Osteoblast (primary cell): Measurements from ENCODE around the gene NOPCHAP1. TPM values are rescaled to one million over a fixed set of nuclear protein-coding genes. Genes with fewer than 3 reads are reported as not detected.

Experiments used
- DNase-seq: peaks from one replicate; pipeline ENCODE4 v3.0.0; 2011; ENCODE audit warnings: low spot score, mixed read lengths; ENCODE audit not compliant: insufficient read length; ENCODE audit errors: missing footprints
- H2AFZ ChIP-seq: 2 replicates; pipeline ENCODE4 v1.6.0; 2011; ENCODE audit warnings: mild to moderate bottlenecking, low read length
- H3K27ac ChIP-seq: 2 replicates; pipeline ENCODE4 v1.5.1; 2011; ENCODE audit warnings: mild to moderate bottlenecking, low read depth, low read length, moderate library complexity
- H3K27me3 ChIP-seq: 2 replicates; pipeline ENCODE4 v1.6.0; 2012; ENCODE audit warnings: mild to moderate bottlenecking, control low read depth, inconsistent platforms, low read length, moderate library complexity; ENCODE audit not compliant: insufficient read depth
- H3K36me3 ChIP-seq: 2 replicates; pipeline ENCODE4 v1.5.1; 2011; ENCODE audit warnings: mild to moderate bottlenecking, low read length, control low read depth, moderate library complexity; ENCODE audit not compliant: insufficient read depth
- H3K4me1 ChIP-seq: 2 replicates; pipeline ENCODE4 v1.5.1; 2011; ENCODE audit warnings: mild to moderate bottlenecking, low read length, control low read depth, moderate library complexity; ENCODE audit not compliant: insufficient read depth
- H3K4me2 ChIP-seq: 2 replicates; pipeline ENCODE4 v1.6.0; 2011; ENCODE audit warnings: mild to moderate bottlenecking, low read length; ENCODE audit not compliant: insufficient read depth
- H3K4me3 ChIP-seq: fragments of 200-600 bp; sonication (generic); 3 replicates; pipeline ENCODE4 v1.5.1; 2012; ENCODE audit warnings: mild to moderate bottlenecking, low read length, inconsistent platforms; ENCODE audit not compliant: insufficient read depth
- H3K79me2 ChIP-seq: 2 replicates; pipeline ENCODE4 v1.6.0; 2012; ENCODE audit warnings: mild to moderate bottlenecking, low read length, control low read depth, inconsistent platforms; ENCODE audit not compliant: insufficient read depth
- H3K9me3 ChIP-seq: 2 replicates; pipeline ENCODE4 v1.5.1; 2011; ENCODE audit warnings: low read depth, low read length, control low read depth
- H4K20me1 ChIP-seq: 2 replicates; pipeline ENCODE4 v1.6.0; 2012; ENCODE audit warnings: mild to moderate bottlenecking, low read length, control low read depth; ENCODE audit not compliant: insufficient read depth
- total RNA-seq: library from RNA; depleted of rRNA; stranded (reverse); fragments of >200 nt; gene quantifications from 2 replicates; pipeline ENCODE4 v1.2.3, GENCODE V29; 2012
- TF ChIP-seq, protein P1 (sequence below): IDR thresholded peaks from 2 replicates; pipeline ENCODE4 v1.5.1; 2011; ENCODE audit warnings: mild to moderate bottlenecking, low read depth, low read length, moderate library complexity; ENCODE audit errors: extremely low read depth

NOPCHAP1 gene
- total RNA-seq, 1 donor: 4.3 TPM

DNA sequence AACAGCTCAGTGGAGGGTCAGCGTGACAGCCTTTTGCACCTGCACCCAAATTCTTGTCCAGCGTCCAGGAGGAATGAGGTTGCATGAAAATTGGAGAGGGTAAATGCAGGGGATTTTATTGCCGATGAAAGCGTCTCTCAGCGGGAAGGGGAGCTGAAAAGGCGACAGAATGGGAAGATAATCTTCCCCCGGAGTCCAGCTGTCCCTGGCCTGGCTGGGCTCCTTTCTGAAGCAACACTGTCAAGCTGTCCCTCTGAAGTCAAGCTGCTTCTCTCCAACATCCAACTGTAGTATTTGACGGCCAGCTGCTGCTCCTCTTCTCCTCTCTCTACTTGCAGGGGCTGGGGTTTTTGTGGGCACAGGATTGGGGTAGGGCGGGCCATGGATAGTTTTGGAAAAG is 32.7 kb downstream of the NOPCHAP1 start:
- Histone ChIP-seq H2AFZ (no peak overlapping the region), H3K4me2 (no peak overlapping the region), H3K9me3 (no peaks in the 10 kb centered on the region), H3K4me1 (no peaks in the 10 kb centered on the region), H3K36me3 (peaks cover 24% of the 10 kb centered on the region), H3K27me3 (no peaks in the 10 kb centered on the region), H3K4me3 (no peak overlapping the region), H3K79me2 (no peaks in the 10 kb centered on the region), H3K27ac (no peak overlapping the region), H4K20me1 (no peaks in the 10 kb centered on the region)
- DNase-seq: no peak
- TF ChIP-seq, protein P1, sequence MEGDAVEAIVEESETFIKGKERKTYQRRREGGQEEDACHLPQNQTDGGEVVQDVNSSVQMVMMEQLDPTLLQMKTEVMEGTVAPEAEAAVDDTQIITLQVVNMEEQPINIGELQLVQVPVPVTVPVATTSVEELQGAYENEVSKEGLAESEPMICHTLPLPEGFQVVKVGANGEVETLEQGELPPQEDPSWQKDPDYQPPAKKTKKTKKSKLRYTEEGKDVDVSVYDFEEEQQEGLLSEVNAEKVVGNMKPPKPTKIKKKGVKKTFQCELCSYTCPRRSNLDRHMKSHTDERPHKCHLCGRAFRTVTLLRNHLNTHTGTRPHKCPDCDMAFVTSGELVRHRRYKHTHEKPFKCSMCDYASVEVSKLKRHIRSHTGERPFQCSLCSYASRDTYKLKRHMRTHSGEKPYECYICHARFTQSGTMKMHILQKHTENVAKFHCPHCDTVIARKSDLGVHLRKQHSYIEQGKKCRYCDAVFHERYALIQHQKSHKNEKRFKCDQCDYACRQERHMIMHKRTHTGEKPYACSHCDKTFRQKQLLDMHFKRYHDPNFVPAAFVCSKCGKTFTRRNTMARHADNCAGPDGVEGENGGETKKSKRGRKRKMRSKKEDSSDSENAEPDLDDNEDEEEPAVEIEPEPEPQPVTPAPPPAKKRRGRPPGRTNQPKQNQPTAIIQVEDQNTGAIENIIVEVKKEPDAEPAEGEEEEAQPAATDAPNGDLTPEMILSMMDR: no peak

DNA sequence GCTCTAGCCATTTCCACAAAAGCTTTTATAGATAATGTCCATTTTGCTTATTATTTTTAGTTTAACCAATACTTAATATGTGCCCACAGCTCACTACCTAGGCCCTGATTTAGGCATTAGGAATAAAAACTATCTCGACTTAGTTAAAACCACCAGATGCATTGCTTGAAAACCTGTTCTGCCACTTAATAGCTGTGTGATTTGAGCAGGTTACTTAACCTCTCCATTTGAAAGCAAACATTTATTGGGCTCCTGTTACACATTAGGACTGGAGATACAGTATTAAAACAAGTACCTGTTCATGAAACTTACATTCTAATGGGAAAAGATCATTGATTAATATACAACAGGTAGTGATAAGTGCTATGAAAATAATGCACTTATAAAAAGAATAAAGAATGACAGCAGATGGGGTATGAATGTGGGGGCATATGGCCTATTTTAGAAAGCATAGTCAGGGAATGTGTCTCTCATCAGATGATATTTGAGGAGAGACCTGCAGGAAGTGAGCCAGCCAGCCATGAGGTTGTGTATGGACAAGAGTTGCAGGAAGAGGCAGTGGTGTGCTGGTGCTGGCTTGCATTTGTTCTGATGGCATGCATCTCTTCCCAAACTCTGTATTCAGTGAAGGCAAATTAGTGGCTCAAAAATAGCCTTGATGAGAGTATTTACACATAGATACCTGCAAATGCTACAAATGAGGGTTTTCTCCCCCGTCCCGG is 34.3 kb downstream of the NOPCHAP1 start:
- Histone ChIP-seq H3K9me3 (no peaks in the 10 kb centered on the region), H3K27ac (no peak overlapping the region), H4K20me1 (no peaks in the 10 kb centered on the region), H2AFZ (no peak overlapping the region), H3K36me3 (peaks cover 40% of the 10 kb centered on the region), H3K27me3 (no peaks in the 10 kb centered on the region), H3K4me3 (no peak overlapping the region), H3K4me2 (no peak overlapping the region), H3K79me2 (no peaks in the 10 kb centered on the region), H3K4me1 (no peaks in the 10 kb centered on the region)
- DNase-seq: no peak
- TF ChIP-seq, protein P1: no peak

DNA sequence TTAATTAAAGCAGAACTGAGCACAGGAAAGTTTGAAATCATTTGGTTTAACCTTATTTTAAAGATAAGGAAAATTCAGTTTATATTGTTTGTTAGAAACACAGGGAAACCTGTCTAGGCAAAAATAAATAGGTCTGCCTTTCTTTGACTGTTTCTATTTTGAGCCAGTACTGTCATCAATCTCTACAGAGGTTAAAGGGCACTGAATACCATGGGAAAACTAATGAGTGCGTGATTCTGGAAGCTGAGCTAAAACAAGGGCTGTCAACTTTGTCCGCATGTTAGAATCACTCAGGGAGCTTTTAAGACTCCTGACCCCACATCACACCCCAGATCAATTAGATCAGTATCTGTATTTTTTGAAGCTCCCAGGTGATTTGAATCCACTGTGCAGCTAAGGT is 38.8 kb downstream of the NOPCHAP1 start:
- Histone ChIP-seq H3K4me1 (peaks cover 7% of the 10 kb centered on the region), H3K4me3 (no peak overlapping the region), H3K79me2 (no peaks in the 10 kb centered on the region), H3K27me3 (no peaks in the 10 kb centered on the region), H4K20me1 (no peaks in the 10 kb centered on the region), H3K36me3 (peaks cover 60% of the 10 kb centered on the region), H2AFZ (no peak overlapping the region), H3K27ac (no peak overlapping the region), H3K4me2 (no peak overlapping the region), H3K9me3 (no peaks in the 10 kb centered on the region)
- TF ChIP-seq, protein P1: no peak
- no peak for DNase-seq

DNA sequence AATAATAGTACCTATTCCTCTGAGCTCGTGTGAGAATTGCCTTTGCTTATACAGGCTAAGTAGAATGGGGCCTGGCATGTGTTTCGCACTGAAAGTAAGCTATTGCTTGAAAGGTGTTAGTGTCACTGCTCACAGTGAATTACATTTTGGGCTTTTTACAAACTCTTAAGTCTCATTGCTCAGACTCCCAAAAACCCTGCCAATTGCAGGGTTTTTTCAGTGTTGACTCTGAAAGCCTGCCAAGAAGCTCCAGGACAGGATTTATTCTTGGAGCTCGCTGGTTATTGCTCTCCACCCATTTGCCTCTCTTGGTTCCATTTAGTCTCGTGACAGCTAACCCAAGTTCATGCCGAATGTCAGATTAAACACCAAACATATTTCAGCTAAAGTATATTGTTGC is 39.8 kb downstream of the NOPCHAP1 start:
- no peak overlapping the region for H3K4me3 ChIP-seq
- H3K36me3 ChIP-seq: peaks cover 69% of the 10 kb centered on the region
- DNase-seq: no peak
- no peaks in the 10 kb centered on the region for H3K9me3 ChIP-seq
- peak overlapping the region; percentile 19 for H3K4me2 ChIP-seq
- H3K4me1 ChIP-seq: peaks cover 7% of the 10 kb centered on the region
- H3K27me3 ChIP-seq: no peaks in the 10 kb centered on the region
- H4K20me1 ChIP-seq: no peaks in the 10 kb centered on the region
- H3K27ac ChIP-seq: no peak overlapping the region
- H2AFZ ChIP-seq: no peak overlapping the region
- TF ChIP-seq, protein P1: no peak
- H3K79me2 ChIP-seq: no peaks in the 10 kb centered on the region
